ENCODE results near the gene FBXL4. TPM values are rescaled to one million over a fixed set of nuclear protein-coding genes. Genes with fewer than 3 reads are reported as not detected.

Gene FBXL4
- total and polyA plus RNA-seq, 2 experiments from 2014 or later = 10.8 to 31.0 TPM

GRCh38 chr6:98942263-98942803, 5.4 kb downstream of the FBXL4 start:
- no peak for DNase-seq (ENCODE audit: low spot score)
- Histone ChIP-seq H3K4me2 (no peak overlapping the region), H3K79me2 (peaks cover 96% of the 10 kb centered on the region), H3K36me3 (replicated peaks; ENCODE audit: insufficient read depth, low read depth) (no peaks in the 10 kb centered on the region), H3K4me3 (no peak overlapping the region), H3K27me3 (no peaks in the 10 kb centered on the region), H4K20me1 (ENCODE audit: insufficient read depth, poor library complexity, severe bottlenecking) (no peaks in the 10 kb centered on the region), H2AFZ (no peak overlapping the region), H3K9me2 (replicated peaks; ENCODE audit: insufficient read depth) (no peaks in the 10 kb centered on the region), H3K4me1 (ENCODE audit: insufficient read depth) (peaks cover 23% of the 10 kb centered on the region), H3K9me3 (ENCODE audit: low read depth) (no peaks in the 10 kb centered on the region), H3K27ac (no peak overlapping the region)
- WGBS (ENCODE audit: low lambda C conversion rate, missing lambda C conversion rate) = 96% methylated on average over 3 of the region's 3 CpGs
- TF ChIP-seq EZH2phosphoT487 (IDR thresholded peaks at IDR 0.05; ENCODE audit: low read depth, severe bottlenecking, unreplicated experiment) = no peak

DNA sequence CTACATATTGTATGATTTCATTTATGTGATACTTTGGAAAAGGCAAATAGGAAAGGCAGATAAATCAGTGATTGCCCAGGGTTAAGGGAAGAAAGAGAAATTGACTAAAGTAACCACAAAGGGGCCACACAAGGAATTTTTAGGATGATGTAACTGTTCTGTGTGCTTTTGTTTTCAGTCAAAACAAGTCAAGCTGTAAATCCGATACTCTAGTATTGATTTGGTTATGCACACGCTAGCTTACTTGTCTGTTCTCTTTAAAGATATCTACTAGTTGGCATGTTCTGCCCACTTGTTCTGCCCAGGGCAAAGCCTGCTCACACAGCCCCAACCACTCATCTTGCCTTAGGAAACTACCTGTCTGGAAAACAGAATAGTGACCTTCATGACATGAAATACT, 6.4 kb downstream of the FBXL4 start:
- no peaks in the 10 kb centered on the region for H4K20me1 ChIP-seq (ENCODE audit: insufficient read depth, poor library complexity, severe bottlenecking)
- WGBS (ENCODE audit: low lambda C conversion rate, missing lambda C conversion rate) = 88% methylated on average over 2 of the region's 2 CpGs
- DNase-seq (ENCODE audit: low spot score) = no peak

GRCh38 chr6:98937351-98937750, 10.4 kb downstream of the FBXL4 start:
- Histone ChIP-seq H3K36me3 (replicated peaks; ENCODE audit: insufficient read depth, low read depth) (no peaks in the 10 kb centered on the region), H3K9me2 (replicated peaks; ENCODE audit: insufficient read depth) (no peaks in the 10 kb centered on the region), H4K20me1 (ENCODE audit: insufficient read depth, poor library complexity, severe bottlenecking) (no peaks in the 10 kb centered on the region), H3K27me3 (no peaks in the 10 kb centered on the region), H3K9me3 (ENCODE audit: low read depth) (no peaks in the 10 kb centered on the region), H3K4me1 (ENCODE audit: insufficient read depth) (no peaks in the 10 kb centered on the region), H3K79me2 (peaks cover 92% of the 10 kb centered on the region), H3K27ac (no peak overlapping the region), H2AFZ (no peak overlapping the region), H3K4me3 (no peak overlapping the region), H3K4me2 (no peak overlapping the region)
- no peak for DNase-seq (ENCODE audit: low spot score)
- no peak for TF ChIP-seq EZH2phosphoT487 (IDR thresholded peaks at IDR 0.05; ENCODE audit: low read depth, severe bottlenecking, unreplicated experiment)
- TF ChIP-seq, protein P1, sequence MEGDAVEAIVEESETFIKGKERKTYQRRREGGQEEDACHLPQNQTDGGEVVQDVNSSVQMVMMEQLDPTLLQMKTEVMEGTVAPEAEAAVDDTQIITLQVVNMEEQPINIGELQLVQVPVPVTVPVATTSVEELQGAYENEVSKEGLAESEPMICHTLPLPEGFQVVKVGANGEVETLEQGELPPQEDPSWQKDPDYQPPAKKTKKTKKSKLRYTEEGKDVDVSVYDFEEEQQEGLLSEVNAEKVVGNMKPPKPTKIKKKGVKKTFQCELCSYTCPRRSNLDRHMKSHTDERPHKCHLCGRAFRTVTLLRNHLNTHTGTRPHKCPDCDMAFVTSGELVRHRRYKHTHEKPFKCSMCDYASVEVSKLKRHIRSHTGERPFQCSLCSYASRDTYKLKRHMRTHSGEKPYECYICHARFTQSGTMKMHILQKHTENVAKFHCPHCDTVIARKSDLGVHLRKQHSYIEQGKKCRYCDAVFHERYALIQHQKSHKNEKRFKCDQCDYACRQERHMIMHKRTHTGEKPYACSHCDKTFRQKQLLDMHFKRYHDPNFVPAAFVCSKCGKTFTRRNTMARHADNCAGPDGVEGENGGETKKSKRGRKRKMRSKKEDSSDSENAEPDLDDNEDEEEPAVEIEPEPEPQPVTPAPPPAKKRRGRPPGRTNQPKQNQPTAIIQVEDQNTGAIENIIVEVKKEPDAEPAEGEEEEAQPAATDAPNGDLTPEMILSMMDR (IDR thresholded peaks at IDR 0.05; ENCODE audit: poor library complexity) = no peak
- no peak for TF ChIP-seq EZH2 (IDR thresholded peaks at IDR 0.05; ENCODE audit: borderline replicate concordance)
- WGBS (ENCODE audit: low lambda C conversion rate, missing lambda C conversion rate) = 96% methylated on average over 3 of the region's 3 CpGs

More for the DNA sequence above, 6.4 kb downstream of the FBXL4 start:
- Histone ChIP-seq H3K4me3 (no peak overlapping the region), H3K9me3 (ENCODE audit: low read depth) (no peaks in the 10 kb centered on the region), H3K4me2 (no peak overlapping the region), H3K27me3 (no peaks in the 10 kb centered on the region), H2AFZ (no peak overlapping the region), H3K9me2 (replicated peaks; ENCODE audit: insufficient read depth) (no peaks in the 10 kb centered on the region), H3K27ac (no peak overlapping the region), H3K4me1 (ENCODE audit: insufficient read depth) (peaks cover 17% of the 10 kb centered on the region), H3K36me3 (replicated peaks; ENCODE audit: insufficient read depth, low read depth) (no peaks in the 10 kb centered on the region), H3K79me2 (peaks cover 96% of the 10 kb centered on the region)
- TF ChIP-seq EZH2phosphoT487 (IDR thresholded peaks at IDR 0.05; ENCODE audit: low read depth, severe bottlenecking, unreplicated experiment) = no peak
- TF ChIP-seq, protein P1 (IDR thresholded peaks at IDR 0.05; ENCODE audit: poor library complexity) = no peak
- no peak for TF ChIP-seq EZH2 (IDR thresholded peaks at IDR 0.05; ENCODE audit: borderline replicate concordance)

- H3K4me1 ChIP-seq (ENCODE audit: insufficient read depth) = no peaks in the 10 kb centered on the region
- no peaks in the 10 kb centered on the region for H3K27me3 ChIP-seq
- H2AFZ ChIP-seq = no peak overlapping the region
- H4K20me1 ChIP-seq (ENCODE audit: insufficient read depth, poor library complexity, severe bottlenecking) = no peaks in the 10 kb centered on the region
- no peak overlapping the region for H3K27ac ChIP-seq
- WGBS (ENCODE audit: low lambda C conversion rate, missing lambda C conversion rate) = 91% methylated on average over 7 of the region's 7 CpGs
- H3K4me3 ChIP-seq = no peak overlapping the region
- TF ChIP-seq, protein P1 (IDR thresholded peaks at IDR 0.05; ENCODE audit: poor library complexity) = no peak
- TF ChIP-seq EZH2phosphoT487 (IDR thresholded peaks at IDR 0.05; ENCODE audit: low read depth, severe bottlenecking, unreplicated experiment) (no peak), EZH2 (IDR thresholded peaks at IDR 0.05; ENCODE audit: borderline replicate concordance) (no peak)
- H3K9me3 ChIP-seq (ENCODE audit: low read depth) = no peaks in the 10 kb centered on the region
- peaks cover 87% of the 10 kb centered on the region for H3K79me2 ChIP-seq
- H3K4me2 ChIP-seq = no peak overlapping the region
- DNase-seq (ENCODE audit: low spot score) = no peak
- no peaks in the 10 kb centered on the region for H3K36me3 ChIP-seq (replicated peaks; ENCODE audit: insufficient read depth, low read depth)
- H3K9me2 ChIP-seq (replicated peaks; ENCODE audit: insufficient read depth) = no peaks in the 10 kb centered on the region
Measured at GRCh38 chr6:98932381-98932780, 15.4 kb downstream of the FBXL4 start.

All from hepatocyte (in vitro differentiated cells).